HepG2 (cell line): ENCODE results near the gene LAG3. TPM values are rescaled to one million over a fixed set of nuclear protein-coding genes. Genes with fewer than 3 reads are reported as not detected.

ENCODE experiments used
- CENPT ChIP-seq: sonication (generic); formaldehyde crosslinking; IDR thresholded peaks from 2 replicates; pipeline ENCODE4 v1.8.0; 2022; ENCODE audit warnings: low read depth, mild to moderate bottlenecking, moderate library complexity, missing genetic modification reagents
- HDAC2 ChIP-seq: sonication (generic); formaldehyde crosslinking; IDR thresholded peaks from 2 replicates; pipeline ENCODE4 v1.4.0; 2020; ENCODE audit warnings: missing genetic modification reagents
- HNRNPK ChIP-seq: fragments of 200-400 bp; formaldehyde crosslinking; IDR thresholded peaks from 2 replicates; pipeline ENCODE4 v1.6.1; 2018; ENCODE audit warnings: low read length, low read depth, moderate library complexity, mild to moderate bottlenecking; ENCODE audit not compliant: poor library complexity, severe bottlenecking
- PHF21A ChIP-seq: sonication (generic); formaldehyde crosslinking; IDR thresholded peaks from 2 replicates; pipeline ENCODE4 v1.5.0; 2020; ENCODE audit warnings: mild to moderate bottlenecking, missing genetic modification reagents
- SMARCC2 ChIP-seq: fragments of 450-650 bp; IDR thresholded peaks from 2 replicates; pipeline ENCODE4 v1.6.1; 2017; ENCODE audit warnings: antibody characterized with exemption, mild to moderate bottlenecking
- SRSF1 ChIP-seq: fragments of 200-400 bp; formaldehyde crosslinking; optimal IDR thresholded peaks from 2 replicates; pipeline ENCODE3; 2017; ENCODE audit warnings: mild to moderate bottlenecking, low read depth, low read length, moderate library complexity
- YY1 ChIP-seq: IDR thresholded peaks from 2 replicates; pipeline ENCODE4 v1.6.1; 2011; ENCODE audit warnings: low read length, low read depth, moderate library complexity, mild to moderate bottlenecking; ENCODE audit not compliant: insufficient read depth, insufficient replicate concordance
- ZFP1 ChIP-seq: IDR thresholded peaks from 2 replicates; pipeline ENCODE4 v1.6.1; 2016
- ZFY ChIP-seq: sonication (generic); formaldehyde crosslinking; IDR thresholded peaks from 2 replicates; pipeline ENCODE4 v1.4.0; 2020; ENCODE audit warnings: missing genetic modification reagents
- ZNF296 ChIP-seq: sonication (generic); formaldehyde crosslinking; conservative IDR thresholded peaks from 2 replicates; pipeline ENCODE4 v1.5.0; 2020; ENCODE audit warnings: mild to moderate bottlenecking, missing genetic modification reagents
- ZNF331 ChIP-seq: sonication (generic); formaldehyde crosslinking; IDR thresholded peaks from 2 replicates; pipeline ENCODE4 v1.4.0; 2020; ENCODE audit warnings: missing genetic modification reagents
- ZNF354B ChIP-seq: sonication (generic); formaldehyde crosslinking; IDR thresholded peaks from 2 replicates; pipeline ENCODE4 v1.8.0; 2022; ENCODE audit warnings: mild to moderate bottlenecking, missing genetic modification reagents
- ZNF614 ChIP-seq: IDR thresholded peaks from 2 replicates; pipeline ENCODE4 v1.6.1; 2018; ENCODE audit warnings: missing biosample characterization, missing genetic modification reagents, inconsistent platforms, borderline replicate concordance
- ZNF761 ChIP-seq: sonication (generic); formaldehyde crosslinking; conservative IDR thresholded peaks from 2 replicates; pipeline ENCODE4 v1.4.0; 2020; ENCODE audit warnings: mild to moderate bottlenecking, missing genetic modification reagents
- ZNF841 ChIP-seq: sonication (generic); formaldehyde crosslinking; IDR thresholded peaks from 2 replicates; pipeline ENCODE4 v1.8.1; 2023; ENCODE audit warnings: missing genetic modification reagents, borderline replicate concordance
- ZSCAN22 ChIP-seq: sonication (generic); formaldehyde crosslinking; IDR thresholded peaks from 2 replicates; pipeline ENCODE4 v1.4.0; 2020; ENCODE audit warnings: mild to moderate bottlenecking, missing genetic modification reagents
- polyA plus RNA-seq, 8 experiments: library from polyadenylated mRNA; depleted of rRNA in 3 of 8; stranded (reverse) in 7 of 8; unstranded in 1 of 8; fragments of >200 nt; fragmentation: Illumina TruSeq in 4 of 8; extraction: Trizol in 4 of 8; gene quantifications; 2 replicates each; pipeline versions ENCODE4 v1.2.1 to v1.2.3, GENCODE V29; 2011 to 2016; ENCODE audit warnings: low read depth in 4 of 8, missing spikeins in 1 of 8, mixed read lengths in 1 of 8; ENCODE audit not compliant: insufficient read depth in 1 of 8
- total RNA-seq, 5 experiments: library from RNA; depleted of rRNA; stranded (reverse); fragments of >200 nt; fragmentation: Illumina TruSeq; extraction: Trizol; gene quantifications; 2 replicates each; pipeline ENCODE4 v1.2.3, GENCODE V29; 2016; ENCODE audit warnings: low read depth in 1 of 5
- TF ChIP-seq, protein P1 (sequence below): sonication (generic); formaldehyde crosslinking; IDR thresholded peaks from 2 replicates; pipeline ENCODE4 v1.4.0; 2020; ENCODE audit warnings: missing genetic modification reagents
- TF ChIP-seq, protein P2 (sequence below): sonication (generic); formaldehyde crosslinking; IDR thresholded peaks from 2 replicates; pipeline ENCODE4 v1.8.0; 2022; ENCODE audit warnings: mild to moderate bottlenecking, missing genetic modification reagents, moderate library complexity
- TF ChIP-seq, protein P3 (sequence below): sonication (generic); formaldehyde crosslinking; IDR thresholded peaks from 2 replicates; pipeline ENCODE4 v1.4.0; 2020; ENCODE audit warnings: missing genetic modification reagents
- TF ChIP-seq, protein P4 (sequence below): sonication (generic); formaldehyde crosslinking; IDR thresholded peaks from 2 replicates; pipeline ENCODE4 v1.4.0; 2020; ENCODE audit warnings: missing genetic modification reagents

Gene LAG3
- total and polyA plus RNA-seq, 2 of the 13 experiments (the other 11 are each of a cell fraction or from before 2014, with no cell fraction given), result 0.11 to 0.26 TPM

DNA sequence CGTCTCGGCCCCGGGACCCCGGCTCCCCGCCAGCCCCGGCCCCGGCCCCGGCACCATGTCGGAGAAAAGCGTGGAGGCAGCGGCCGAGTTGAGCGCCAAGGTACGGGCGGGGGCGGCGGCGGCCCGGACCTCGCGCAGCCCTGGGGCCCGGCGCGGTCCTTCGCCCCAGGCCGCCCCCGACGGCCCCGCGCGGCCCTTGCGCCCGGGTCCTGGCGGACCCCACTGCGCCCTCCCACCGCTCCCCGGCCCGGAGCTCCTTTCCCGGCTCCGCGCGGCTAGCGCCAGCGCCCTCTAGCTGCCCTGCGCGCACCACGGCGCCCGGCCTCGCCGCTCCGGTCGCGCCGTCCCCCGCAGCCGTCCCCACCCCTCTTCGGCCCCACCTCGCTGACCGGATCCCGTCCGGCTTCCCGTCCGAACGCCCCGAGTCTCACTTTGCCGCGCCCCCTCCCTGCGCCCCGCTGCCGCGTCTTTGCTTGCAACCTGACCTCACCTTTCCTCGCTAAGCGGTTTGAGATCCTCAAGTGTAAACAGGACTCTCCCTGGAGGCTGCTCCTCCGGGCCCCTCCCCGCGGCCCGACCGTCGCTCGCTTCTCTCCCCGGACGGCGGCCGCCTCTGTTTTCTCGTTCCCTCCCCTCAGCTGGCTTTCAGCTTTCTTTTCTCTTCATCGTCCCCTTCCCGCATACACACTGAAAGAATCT lies 5.5 kb upstream of the LAG3 start (continued):
- TF ChIP-seq ZNF761 (CRISPR knock-in tag) (0 out of 2 replicates have a peak, but pooled peaks have one; percentile 12), PHF21A (0 out of 2 replicates have a peak, but pooled peaks have one; percentile 5), HDAC2 (peak; percentile 15; the same call in 1 of the 2 replicates), SRSF1 (no peak), ZNF296 (CRISPR knock-in tag) (no peak; the same call in 1 of the 2 replicates), ZFY (CRISPR knock-in tag) (peak; percentile 76), YY1 (peak; percentile 67), HNRNPK (peak; percentile 29), SMARCC2 (no peak), ZFP1 (CRISPR knock-in tag) (peak; percentile 28; the same call in 1 of the 2 replicates), ZNF354B (CRISPR knock-in tag) (no peak), ZNF331 (CRISPR knock-in tag) (no peak), ZNF841 (CRISPR knock-in tag) (no peak), CENPT (CRISPR knock-in tag) (no peak), ZSCAN22 (no peak), ZNF614 (CRISPR knock-in tag) (0 out of 2 replicates have a peak, but pooled peaks have one; percentile 28)
- TF ChIP-seq, protein P1, sequence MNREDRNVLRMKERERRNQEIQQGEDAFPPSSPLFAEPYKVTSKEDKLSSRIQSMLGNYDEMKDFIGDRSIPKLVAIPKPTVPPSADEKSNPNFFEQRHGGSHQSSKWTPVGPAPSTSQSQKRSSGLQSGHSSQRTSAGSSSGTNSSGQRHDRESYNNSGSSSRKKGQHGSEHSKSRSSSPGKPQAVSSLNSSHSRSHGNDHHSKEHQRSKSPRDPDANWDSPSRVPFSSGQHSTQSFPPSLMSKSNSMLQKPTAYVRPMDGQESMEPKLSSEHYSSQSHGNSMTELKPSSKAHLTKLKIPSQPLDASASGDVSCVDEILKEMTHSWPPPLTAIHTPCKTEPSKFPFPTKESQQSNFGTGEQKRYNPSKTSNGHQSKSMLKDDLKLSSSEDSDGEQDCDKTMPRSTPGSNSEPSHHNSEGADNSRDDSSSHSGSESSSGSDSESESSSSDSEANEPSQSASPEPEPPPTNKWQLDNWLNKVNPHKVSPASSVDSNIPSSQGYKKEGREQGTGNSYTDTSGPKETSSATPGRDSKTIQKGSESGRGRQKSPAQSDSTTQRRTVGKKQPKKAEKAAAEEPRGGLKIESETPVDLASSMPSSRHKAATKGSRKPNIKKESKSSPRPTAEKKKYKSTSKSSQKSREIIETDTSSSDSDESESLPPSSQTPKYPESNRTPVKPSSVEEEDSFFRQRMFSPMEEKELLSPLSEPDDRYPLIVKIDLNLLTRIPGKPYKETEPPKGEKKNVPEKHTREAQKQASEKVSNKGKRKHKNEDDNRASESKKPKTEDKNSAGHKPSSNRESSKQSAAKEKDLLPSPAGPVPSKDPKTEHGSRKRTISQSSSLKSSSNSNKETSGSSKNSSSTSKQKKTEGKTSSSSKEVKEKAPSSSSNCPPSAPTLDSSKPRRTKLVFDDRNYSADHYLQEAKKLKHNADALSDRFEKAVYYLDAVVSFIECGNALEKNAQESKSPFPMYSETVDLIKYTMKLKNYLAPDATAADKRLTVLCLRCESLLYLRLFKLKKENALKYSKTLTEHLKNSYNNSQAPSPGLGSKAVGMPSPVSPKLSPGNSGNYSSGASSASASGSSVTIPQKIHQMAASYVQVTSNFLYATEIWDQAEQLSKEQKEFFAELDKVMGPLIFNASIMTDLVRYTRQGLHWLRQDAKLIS (CRISPR knock-in tag), result 0 out of 2 replicates have a peak, but pooled peaks have one; percentile 57
- TF ChIP-seq, protein P2, sequence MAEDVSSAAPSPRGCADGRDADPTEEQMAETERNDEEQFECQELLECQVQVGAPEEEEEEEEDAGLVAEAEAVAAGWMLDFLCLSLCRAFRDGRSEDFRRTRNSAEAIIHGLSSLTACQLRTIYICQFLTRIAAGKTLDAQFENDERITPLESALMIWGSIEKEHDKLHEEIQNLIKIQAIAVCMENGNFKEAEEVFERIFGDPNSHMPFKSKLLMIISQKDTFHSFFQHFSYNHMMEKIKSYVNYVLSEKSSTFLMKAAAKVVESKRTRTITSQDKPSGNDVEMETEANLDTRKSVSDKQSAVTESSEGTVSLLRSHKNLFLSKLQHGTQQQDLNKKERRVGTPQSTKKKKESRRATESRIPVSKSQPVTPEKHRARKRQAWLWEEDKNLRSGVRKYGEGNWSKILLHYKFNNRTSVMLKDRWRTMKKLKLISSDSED, result no peak
- TF ChIP-seq, protein P3, sequence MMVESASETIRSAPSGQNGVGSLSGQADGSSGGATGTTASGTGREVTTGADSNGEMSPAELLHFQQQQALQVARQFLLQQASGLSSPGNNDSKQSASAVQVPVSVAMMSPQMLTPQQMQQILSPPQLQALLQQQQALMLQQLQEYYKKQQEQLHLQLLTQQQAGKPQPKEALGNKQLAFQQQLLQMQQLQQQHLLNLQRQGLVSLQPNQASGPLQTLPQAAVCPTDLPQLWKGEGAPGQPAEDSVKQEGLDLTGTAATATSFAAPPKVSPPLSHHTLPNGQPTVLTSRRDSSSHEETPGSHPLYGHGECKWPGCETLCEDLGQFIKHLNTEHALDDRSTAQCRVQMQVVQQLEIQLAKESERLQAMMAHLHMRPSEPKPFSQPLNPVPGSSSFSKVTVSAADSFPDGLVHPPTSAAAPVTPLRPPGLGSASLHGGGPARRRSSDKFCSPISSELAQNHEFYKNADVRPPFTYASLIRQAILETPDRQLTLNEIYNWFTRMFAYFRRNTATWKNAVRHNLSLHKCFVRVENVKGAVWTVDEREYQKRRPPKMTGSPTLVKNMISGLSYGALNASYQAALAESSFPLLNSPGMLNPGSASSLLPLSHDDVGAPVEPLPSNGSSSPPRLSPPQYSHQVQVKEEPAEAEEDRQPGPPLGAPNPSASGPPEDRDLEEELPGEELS (CRISPR knock-in tag), result no peak
- TF ChIP-seq, protein P4, sequence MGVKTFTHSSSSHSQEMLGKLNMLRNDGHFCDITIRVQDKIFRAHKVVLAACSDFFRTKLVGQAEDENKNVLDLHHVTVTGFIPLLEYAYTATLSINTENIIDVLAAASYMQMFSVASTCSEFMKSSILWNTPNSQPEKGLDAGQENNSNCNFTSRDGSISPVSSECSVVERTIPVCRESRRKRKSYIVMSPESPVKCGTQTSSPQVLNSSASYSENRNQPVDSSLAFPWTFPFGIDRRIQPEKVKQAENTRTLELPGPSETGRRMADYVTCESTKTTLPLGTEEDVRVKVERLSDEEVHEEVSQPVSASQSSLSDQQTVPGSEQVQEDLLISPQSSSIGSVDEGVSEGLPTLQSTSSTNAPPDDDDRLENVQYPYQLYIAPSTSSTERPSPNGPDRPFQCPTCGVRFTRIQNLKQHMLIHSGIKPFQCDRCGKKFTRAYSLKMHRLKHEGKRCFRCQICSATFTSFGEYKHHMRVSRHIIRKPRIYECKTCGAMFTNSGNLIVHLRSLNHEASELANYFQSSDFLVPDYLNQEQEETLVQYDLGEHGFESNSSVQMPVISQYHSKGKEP (CRISPR knock-in tag), result no peak
